Gastroesophageal sphincter (tissue), 4 donors: Measurements from ENCODE around the gene TKT. TPM values are rescaled to one million over a fixed set of nuclear protein-coding genes. Genes with fewer than 3 reads are reported as not detected.

Source experiments
- ATAC-seq: fragments of 150-250 bp; one replicate; pipeline ENCODE4 v1.9.1; 2016; ENCODE audit warnings: mild to moderate bottlenecking, moderate library complexity
- H3K27ac ChIP-seq, 4 donors: fragments of 200-600 bp; sonication (generic) in 3 of 4; 1 replicate in 3 of 4; 2 replicates in 1 of 4; pipeline ENCODE4 v1.5.1; 2016 to 2019
- H3K27me3 ChIP-seq: fragments of 200-600 bp; sonication (generic); one replicate; pipeline ENCODE4 v1.5.1; 2019
- H3K36me3 ChIP-seq, 2 donors: fragments of 200-600 bp; sonication (generic); one replicate each; pipeline ENCODE4 v1.5.1; 2019; ENCODE audit warnings: control low read depth in 1 of 2
- H3K4me1 ChIP-seq, 3 donors: fragments of 200-600 bp; sonication (generic); 1 replicate in 2 of 3; 2 replicates in 1 of 3; pipeline ENCODE4 v1.5.1; 2016 to 2019; ENCODE audit warnings: control low read depth in 2 of 3
- H3K4me3 ChIP-seq, 2 donors: fragments of 200-600 bp; sonication (generic); one replicate each; pipeline ENCODE4 v1.5.1; 2019; ENCODE audit warnings: mild to moderate bottlenecking in 1 of 2, moderate library complexity in 1 of 2
- H3K9me3 ChIP-seq, 3 donors: fragments of 200-600 bp; sonication (generic); one replicate each; pipeline ENCODE4 v1.5.1; 2017 to 2019; ENCODE audit warnings: control low read depth in 2 of 3
- EP300 ChIP-seq: sonication (generic); formaldehyde crosslinking; IDR thresholded peaks from one replicate; pipeline ENCODE4 v1.6.1; 2017; ENCODE audit warnings: antibody characterized with exemption, mild to moderate bottlenecking
- POLR2A ChIP-seq, 2 donors: fragments of 450-650 bp; IDR thresholded peaks; one replicate each; pipeline ENCODE4 v1.6.1; 2017; ENCODE audit warnings: antibody characterized with exemption in 2 of 2, mild to moderate bottlenecking in 2 of 2, moderate library complexity in 1 of 2
- POLR2AphosphoS5 ChIP-seq: sonication (generic); formaldehyde crosslinking; IDR thresholded peaks from one replicate; pipeline ENCODE4 v1.6.1; 2017; ENCODE audit warnings: antibody characterized with exemption
- WGBS, 2 donors: methylation state at CpG; one replicate each; pipeline ENCODE4 v1.1.5; 2018; ENCODE audit warnings: low coverage in 1 of 2; 5-methylcytosine and 5-hydroxymethylcytosine counted together
- total RNA-seq, 4 donors: library from RNA; depleted of rRNA; stranded (reverse); fragments of >200 nt; gene quantifications; one replicate each; pipeline ENCODE4 v1.1.0, GENCODE V29; 2016
- TF ChIP-seq, protein P1 (sequence below), 4 experiments: fragments of 200-600 bp in 2 of 4; fragments of 450-650 bp in 2 of 4; sonication (generic) in 1 of 4; IDR thresholded peaks; one replicate each; pipeline ENCODE4 v1.5.1; 2017 to 2019; ENCODE audit warnings: antibody characterized with exemption in 4 of 4, mild to moderate bottlenecking in 2 of 4, moderate library complexity in 2 of 4

Gene TKT
- total RNA-seq, 4 donors from 2014 or later, result 218 to 386 (median 278) TPM

DNA sequence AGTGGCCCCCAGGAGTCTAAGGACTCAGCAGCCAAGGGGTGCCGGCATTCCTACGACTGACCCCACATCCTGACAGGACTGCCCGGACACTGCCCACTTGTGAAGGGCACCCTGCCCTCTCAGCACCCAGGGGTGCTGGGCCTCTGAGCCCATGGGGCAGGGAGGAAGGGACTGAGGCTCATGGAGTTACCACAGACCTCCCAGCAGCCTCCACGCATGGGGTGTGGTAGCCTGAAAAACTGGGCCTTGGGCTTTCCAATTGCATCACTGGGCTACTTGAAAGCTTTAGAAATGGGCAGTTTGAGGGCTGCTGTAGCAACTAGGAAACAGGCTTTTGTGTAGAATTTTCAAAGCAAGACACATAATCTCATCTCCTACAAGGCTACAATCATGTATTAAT is 13.2 kb downstream of the TKT start:
- ATAC-seq, result peak; percentile 46
- Histone ChIP-seq H3K4me1 (peaks cover 0 to 72% (median 14%) of the 10 kb centered on the region in 3 donors), H3K4me3 (no peak overlapping the region), H3K27me3 (no peaks in the 10 kb centered on the region), H3K36me3 (peaks cover 0 to 62% of the 10 kb centered on the region in 2 donors), H3K9me3 (no peaks in the 10 kb centered on the region), H3K27ac (peak overlapping the region in 3 of 4 donors; percentile 31 to 62 (median 38))
- TF ChIP-seq EP300 (no peak), POLR2A (IDR thresholded peaks at IDR 0.05) (no peak), POLR2AphosphoS5 (no peak)
- TF ChIP-seq, protein P1, sequence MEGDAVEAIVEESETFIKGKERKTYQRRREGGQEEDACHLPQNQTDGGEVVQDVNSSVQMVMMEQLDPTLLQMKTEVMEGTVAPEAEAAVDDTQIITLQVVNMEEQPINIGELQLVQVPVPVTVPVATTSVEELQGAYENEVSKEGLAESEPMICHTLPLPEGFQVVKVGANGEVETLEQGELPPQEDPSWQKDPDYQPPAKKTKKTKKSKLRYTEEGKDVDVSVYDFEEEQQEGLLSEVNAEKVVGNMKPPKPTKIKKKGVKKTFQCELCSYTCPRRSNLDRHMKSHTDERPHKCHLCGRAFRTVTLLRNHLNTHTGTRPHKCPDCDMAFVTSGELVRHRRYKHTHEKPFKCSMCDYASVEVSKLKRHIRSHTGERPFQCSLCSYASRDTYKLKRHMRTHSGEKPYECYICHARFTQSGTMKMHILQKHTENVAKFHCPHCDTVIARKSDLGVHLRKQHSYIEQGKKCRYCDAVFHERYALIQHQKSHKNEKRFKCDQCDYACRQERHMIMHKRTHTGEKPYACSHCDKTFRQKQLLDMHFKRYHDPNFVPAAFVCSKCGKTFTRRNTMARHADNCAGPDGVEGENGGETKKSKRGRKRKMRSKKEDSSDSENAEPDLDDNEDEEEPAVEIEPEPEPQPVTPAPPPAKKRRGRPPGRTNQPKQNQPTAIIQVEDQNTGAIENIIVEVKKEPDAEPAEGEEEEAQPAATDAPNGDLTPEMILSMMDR (IDR thresholded peaks at IDR 0.05), result no peak
- 50 to 80% methylated on average over 1 of the region's 4 CpGs for WGBS, 2 donors

DNA sequence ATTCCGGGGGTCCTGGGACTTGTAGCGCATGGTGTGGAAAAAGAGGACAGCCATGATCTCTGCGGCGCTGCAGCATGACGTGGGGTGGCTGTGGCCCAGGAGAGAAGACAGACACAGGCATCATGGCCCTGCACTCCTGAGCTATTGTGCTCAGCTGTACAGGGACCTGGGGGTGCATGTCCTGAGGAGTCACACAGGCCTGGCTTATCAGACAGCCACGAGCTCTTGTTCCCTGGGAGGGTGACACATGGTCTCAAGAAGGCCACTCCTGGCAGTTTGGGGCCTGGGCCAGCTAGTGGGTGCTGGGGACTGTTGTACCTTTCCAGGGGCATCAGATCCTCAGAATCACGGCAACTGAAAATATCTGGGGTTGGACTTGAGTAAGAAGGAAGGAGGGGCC is 13.7 kb downstream of the TKT start:
- no peak for ATAC-seq
- no peak for TF ChIP-seq POLR2AphosphoS5
- no peak for TF ChIP-seq POLR2A (IDR thresholded peaks at IDR 0.05)
- TF ChIP-seq, protein P1 (IDR thresholded peaks at IDR 0.05), result no peak
- H3K36me3 ChIP-seq, result peaks cover 0 to 67% of the 10 kb centered on the region in 2 donors
- H3K9me3 ChIP-seq, result no peaks in the 10 kb centered on the region
- peaks cover 0 to 74% (median 14%) of the 10 kb centered on the region in 3 donors for H3K4me1 ChIP-seq
- H3K4me3 ChIP-seq, result no peak overlapping the region
- H3K27me3 ChIP-seq, result no peaks in the 10 kb centered on the region
- H3K27ac ChIP-seq, result peak overlapping the region in 3 of 4 donors; percentile 31 to 62 (median 38)
- WGBS, 2 donors, result 90 to 100% methylated on average over 1 to 2 of the region's 7 CpGs

DNA sequence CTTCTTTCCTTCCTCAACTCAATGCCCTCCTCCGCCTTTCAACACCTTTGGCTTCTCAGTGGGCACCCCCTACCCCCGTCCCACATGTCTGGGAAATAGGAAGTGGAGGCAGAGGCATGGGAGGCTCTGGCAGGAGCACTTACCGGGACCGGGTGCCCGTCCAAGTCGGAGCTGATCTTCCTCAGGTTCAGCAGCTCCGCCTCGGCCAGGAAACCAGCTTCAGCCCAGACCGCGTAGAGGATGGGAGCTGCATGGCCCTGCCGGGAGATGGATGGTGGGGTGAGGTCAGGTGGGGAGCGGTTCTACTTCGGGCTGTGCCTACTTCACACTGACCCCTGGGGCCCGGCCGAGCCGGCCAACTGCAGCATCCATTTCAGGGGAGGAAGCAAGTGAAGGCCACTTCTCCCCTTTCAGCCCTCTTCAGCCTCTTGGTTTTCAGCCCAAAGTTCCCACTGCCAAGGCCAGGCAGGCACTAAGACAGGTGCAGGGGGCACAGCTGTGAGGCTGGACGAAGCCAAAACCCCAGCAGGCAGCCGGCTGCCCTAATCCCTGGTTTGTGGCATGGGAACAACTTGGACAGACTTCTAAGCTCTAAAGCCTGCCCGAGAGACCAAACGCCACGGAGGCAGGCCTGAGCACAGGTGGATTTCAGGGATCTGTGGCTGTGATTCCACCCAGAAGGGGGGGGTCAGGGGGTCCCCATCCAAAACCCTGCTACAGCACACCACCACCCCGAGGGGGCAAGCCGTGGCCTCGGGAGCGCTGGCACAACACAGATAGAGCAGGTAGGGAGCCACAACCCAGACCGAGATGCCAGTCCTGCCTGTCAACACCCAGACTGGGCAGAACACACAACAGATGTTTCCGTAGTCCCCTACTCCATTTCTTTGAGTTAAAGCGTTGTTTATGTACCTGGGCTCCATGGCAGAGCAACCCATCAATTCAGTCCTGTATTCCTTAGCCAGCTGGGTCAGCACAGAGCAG is 14.5 kb downstream of the TKT start:
- Histone ChIP-seq H3K27ac (peak overlapping the region in 3 of 4 donors; percentile 31 to 62 (median 46)), H3K4me3 (no peak overlapping the region), H3K4me1 (peaks cover 0 to 83% (median 20%) of the 10 kb centered on the region in 3 donors), H3K36me3 (peaks cover 0 to 75% of the 10 kb centered on the region in 2 donors), H3K9me3 (no peaks in the 10 kb centered on the region), H3K27me3 (no peaks in the 10 kb centered on the region)
- no peak for TF ChIP-seq POLR2A (IDR thresholded peaks at IDR 0.05)
- TF ChIP-seq, protein P1 (IDR thresholded peaks at IDR 0.05), result no peak
- no peak for TF ChIP-seq EP300
- no peak for TF ChIP-seq POLR2AphosphoS5
- WGBS, 2 donors, result 100% methylated on average over 3 of the region's 28 CpGs; no CpG with 5 or more reads in 1 of the 2 donors
- no peak for ATAC-seq

DNA sequence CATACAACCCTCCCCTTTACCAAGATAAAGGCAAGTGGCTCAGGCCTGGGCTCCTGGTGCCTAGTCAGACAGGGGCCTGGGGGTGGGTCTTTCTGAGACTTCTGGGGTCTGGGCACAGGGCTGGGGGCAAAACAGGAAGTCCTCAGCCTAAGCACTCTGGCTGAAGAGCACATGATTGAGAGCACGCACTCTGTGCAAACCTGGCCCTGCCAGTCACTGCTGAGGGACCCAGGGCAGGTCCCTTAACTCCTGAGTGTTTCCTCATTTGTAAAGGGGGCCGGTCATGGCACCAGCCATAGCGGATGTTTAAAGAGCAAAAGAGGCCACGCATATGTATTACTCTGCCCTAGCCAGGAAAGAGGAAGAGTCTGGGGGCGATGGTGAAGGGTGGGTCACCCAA is 16.0 kb downstream of the TKT start:
- Histone ChIP-seq H3K4me3 (no peak overlapping the region), H3K27ac (peak overlapping the region in 3 of 4 donors; percentile 21 to 62 (median 46)), H3K4me1 (peaks cover 0 to 93% (median 28%) of the 10 kb centered on the region in 3 donors), H3K9me3 (no peaks in the 10 kb centered on the region), H3K27me3 (no peaks in the 10 kb centered on the region), H3K36me3 (peaks cover 0 to 79% of the 10 kb centered on the region in 2 donors)
- no peak for ATAC-seq
- WGBS, 2 donors, result 92% methylated on average over 4 of the region's 5 CpGs; no CpG with 5 or more reads in 1 of the 2 donors
- TF ChIP-seq, protein P1 (IDR thresholded peaks at IDR 0.05), result no peak
- no peak for TF ChIP-seq POLR2AphosphoS5
- no peak for TF ChIP-seq EP300
- no peak for TF ChIP-seq POLR2A (IDR thresholded peaks at IDR 0.05)
